HepG2 (cell line): ENCODE measurements around the gene GJB2. TPM values are rescaled to one million over a fixed set of nuclear protein-coding genes. Genes with fewer than 3 reads are reported as not detected.

Experiments
- ATAC-seq: fragments of 200-7000 bp; cut with Tn5 transposase; 3 replicates; pipeline ENCODE4 v1.9.1; 2020; ENCODE audit warnings: mild to moderate bottlenecking, moderate library complexity
- BruUV-seq: library from RNA; stranded (reverse); fragments of 400-500 nt; replicated peaks from 2 replicates; lab custom pipeline; 2021; lab: Mats Ljungman, UMichigan
- CTCF ChIA-PET: fragments of 300-600 bp; formaldehyde crosslinking; extraction: SDS; loops from one replicate; lab custom pipeline; 2021; ENCODE audit warnings: low total read pairs, inconsistent platforms, low intra/inter-chr PET ratio; lab: Yijun Ruan, JAX
- POLR2A ChIA-PET: fragments of 350-600 bp; sonication (Branson Sonifier 250); formaldehyde crosslinking; loops from one replicate; lab custom pipeline; 2020; ENCODE audit warnings: antibody characterized with exemption, inconsistent platforms; lab: Yijun Ruan, JAX
- DNase-seq: peaks from one replicate; pipeline ENCODE4 v3.0.0-alpha.2; 2015; ENCODE audit warnings: low spot score
- FAIRE-seq: peaks from 3 replicates; lab custom pipeline; 2011; peaks lifted over from hg19 to GRCh38; lab: Jason Lieb, UNC
- H2AFZ ChIP-seq: one replicate; pipeline ENCODE4 v1.6.1; 2011; ENCODE audit warnings: low read length, inconsistent platforms
- H3K27ac ChIP-seq: fragments of 300-600 bp; 3 replicates; pipeline ENCODE4 v1.8.0; 2011; ENCODE audit warnings: mixed run types, mild to moderate bottlenecking, mixed read lengths, low read length, inconsistent platforms; ENCODE audit not compliant: insufficient read depth; ENCODE audit errors: extremely low read length
- H3K27me3 ChIP-seq, 2 experiments: fragments of 200-600 bp in 1 of 2; 2 replicates in 1 of 2; 3 replicates in 1 of 2; pipeline versions ENCODE4 v1.6.0 to v1.8.0; 2011; ENCODE audit warnings: low read length in 2 of 2, mild to moderate bottlenecking in 2 of 2, moderate library complexity in 2 of 2, inconsistent platforms in 1 of 2; ENCODE audit not compliant: insufficient read depth in 2 of 2, control insufficient read depth in 1 of 2
- H3K36me3 ChIP-seq, 2 experiments: fragments of 200-600 bp in 1 of 2; replicated peaks in 1 of 2; 2 replicates in 1 of 2; 3 replicates in 1 of 2; pipeline versions ENCODE4 v1.5.1 to v1.8.0; 2011; ENCODE audit warnings: low read length in 2 of 2, inconsistent platforms in 1 of 2; ENCODE audit not compliant: insufficient read depth in 2 of 2, control insufficient read depth in 1 of 2
- H3K4me1 ChIP-seq: 2 replicates; pipeline ENCODE4 v1.5.1; 2012; ENCODE audit warnings: low read length, inconsistent platforms; ENCODE audit not compliant: insufficient read depth
- H3K4me2 ChIP-seq: 2 replicates; pipeline ENCODE4 v1.6.0; 2011; ENCODE audit warnings: low read depth, low read length, inconsistent platforms
- H3K4me3 ChIP-seq, 3 experiments: fragments of 200-600 bp in 1 of 3; sonication (generic), shearing (Covaris generic) in 1 of 3; replicated peaks in 1 of 3; 2 replicates each; pipeline ENCODE4 v1.5.1; 2011 to 2016; ENCODE audit warnings: low read length in 3 of 3, inconsistent platforms in 2 of 3, low read depth in 2 of 3, mild to moderate bottlenecking in 2 of 3, control low read depth in 1 of 3, mixed read lengths in 1 of 3; ENCODE audit not compliant: insufficient read depth in 1 of 3
- H3K79me2 ChIP-seq: one replicate; pipeline ENCODE4 v1.6.1; 2011; ENCODE audit warnings: low read length, inconsistent platforms; ENCODE audit not compliant: insufficient read depth
- H3K9ac ChIP-seq: 2 replicates; pipeline ENCODE4 v1.6.0; 2011; ENCODE audit warnings: mild to moderate bottlenecking, low read depth, low read length, inconsistent platforms; ENCODE audit not compliant: insufficient read depth
- H3K9me3 ChIP-seq: 2 replicates; pipeline ENCODE4 v1.5.1; 2012; ENCODE audit warnings: mild to moderate bottlenecking, low read length
- H4K20me1 ChIP-seq: 2 replicates; pipeline ENCODE4 v1.6.0; 2011; ENCODE audit warnings: inconsistent platforms, mild to moderate bottlenecking, low read length, moderate library complexity; ENCODE audit not compliant: insufficient read depth
- GTF2F1 ChIP-seq: fragments of 150-350 bp; IDR thresholded peaks from 2 replicates; pipeline ENCODE4 v1.6.1; 2014; ENCODE audit warnings: low read length
- HNRNPL ChIP-seq: fragments of 200-400 bp; formaldehyde crosslinking; IDR thresholded peaks from 2 replicates; pipeline ENCODE4 v1.6.1; 2017; ENCODE audit warnings: mild to moderate bottlenecking, low read depth, low read length
- MED13 ChIP-seq: sonication (generic); formaldehyde crosslinking; IDR thresholded peaks from 2 replicates; pipeline ENCODE4 v1.5.0; 2020; ENCODE audit warnings: missing genetic modification reagents
- MLLT10 ChIP-seq: sonication (generic); formaldehyde crosslinking; IDR thresholded peaks from 2 replicates; pipeline ENCODE4 v1.4.0; 2020; ENCODE audit warnings: missing genetic modification reagents
- NFYB ChIP-seq: sonication (generic); formaldehyde crosslinking; IDR thresholded peaks from 2 replicates; pipeline ENCODE4 v1.4.0; 2020; ENCODE audit warnings: missing genetic modification reagents
- U2AF1 ChIP-seq: fragments of 200-400 bp; formaldehyde crosslinking; optimal IDR thresholded peaks from 2 replicates; pipeline ENCODE3; 2017; ENCODE audit warnings: mild to moderate bottlenecking, low read depth, low read length
- ZFP36L2 ChIP-seq: sonication (generic); formaldehyde crosslinking; IDR thresholded peaks from 2 replicates; pipeline ENCODE4 v1.4.0; 2020; ENCODE audit warnings: missing genetic modification reagents
- ZNF205 ChIP-seq: IDR thresholded peaks from 2 replicates; pipeline ENCODE4 v1.6.1; 2018; ENCODE audit warnings: missing biosample characterization, missing genetic modification reagents
- ZNF224 ChIP-seq: sonication (generic); formaldehyde crosslinking; IDR thresholded peaks from 2 replicates; pipeline ENCODE4 v1.5.0; 2020; ENCODE audit warnings: mild to moderate bottlenecking, missing genetic modification reagents
- ZNF652 ChIP-seq: IDR thresholded peaks from 2 replicates; pipeline ENCODE4 v1.6.1; 2016; ENCODE audit warnings: low read depth, borderline replicate concordance
- ZNF720 ChIP-seq: sonication (generic); formaldehyde crosslinking; IDR thresholded peaks from 2 replicates; pipeline ENCODE4 v1.4.0; 2020; ENCODE audit warnings: missing genetic modification reagents
- ZNF790 ChIP-seq: sonication (generic); formaldehyde crosslinking; IDR thresholded peaks from 2 replicates; pipeline ENCODE4 v1.8.0; 2022; ENCODE audit warnings: missing genetic modification reagents, mild to moderate bottlenecking, borderline replicate concordance
- WGBS: methylation state at CpG from one replicate; pipeline ENCODE4 v1.1.6; 2017; ENCODE audit warnings: low lambda C conversion rate; 5-methylcytosine and 5-hydroxymethylcytosine counted together
- in situ Hi-C: cut with HindIII; loops from 2 replicates; pipeline ENCODE4 v1.10.0; 2017; ENCODE audit warnings: low pct_unique_long_range_greater_than_20kb; ENCODE audit not compliant: extremely low pct_ligation_motif_present
- intact Hi-C: fragments of 100-400 bp; cut with micrococcal nuclease; formaldehyde crosslinking; loops from one replicate; pipeline ENCODE4 v1.10.0; 2022; ENCODE audit not compliant: unreplicated experiment
- polyA plus RNA-seq, 8 experiments: library from polyadenylated mRNA; depleted of rRNA in 3 of 8; stranded (reverse) in 7 of 8; unstranded in 1 of 8; fragments of >200 nt; fragmentation: Illumina TruSeq in 4 of 8; extraction: Trizol in 4 of 8; gene quantifications; 2 replicates each; pipeline versions ENCODE4 v1.2.1 to v1.2.3, GENCODE V29; 2011 to 2016; ENCODE audit warnings: low read depth in 4 of 8, missing spikeins in 1 of 8, mixed read lengths in 1 of 8; ENCODE audit not compliant: insufficient read depth in 1 of 8
- total RNA-seq, 5 experiments: library from RNA; depleted of rRNA; stranded (reverse); fragments of >200 nt; fragmentation: Illumina TruSeq; extraction: Trizol; gene quantifications; 2 replicates each; pipeline ENCODE4 v1.2.3, GENCODE V29; 2016; ENCODE audit warnings: low read depth in 1 of 5
- TF ChIP-seq, protein P1 (sequence below): sonication (generic); formaldehyde crosslinking; IDR thresholded peaks from 2 replicates; pipeline ENCODE4 v1.5.1; 2020; ENCODE audit warnings: mild to moderate bottlenecking, missing genetic modification reagents
- TF ChIP-seq, protein P2 (sequence below): sonication (generic); formaldehyde crosslinking; IDR thresholded peaks from 2 replicates; pipeline ENCODE4 v1.4.0; 2020; ENCODE audit warnings: missing genetic modification reagents
- TF ChIP-seq, protein P3 (sequence below): sonication (generic); formaldehyde crosslinking; IDR thresholded peaks from 2 replicates; pipeline ENCODE4 v1.5.0; 2020; ENCODE audit warnings: missing genetic modification reagents

The GJB2 gene
- total and polyA plus RNA-seq, 2 of the 13 experiments (the other 11 are each of a cell fraction or from before 2014, with no cell fraction given), result 0.15 to 0.18 TPM

DNA sequence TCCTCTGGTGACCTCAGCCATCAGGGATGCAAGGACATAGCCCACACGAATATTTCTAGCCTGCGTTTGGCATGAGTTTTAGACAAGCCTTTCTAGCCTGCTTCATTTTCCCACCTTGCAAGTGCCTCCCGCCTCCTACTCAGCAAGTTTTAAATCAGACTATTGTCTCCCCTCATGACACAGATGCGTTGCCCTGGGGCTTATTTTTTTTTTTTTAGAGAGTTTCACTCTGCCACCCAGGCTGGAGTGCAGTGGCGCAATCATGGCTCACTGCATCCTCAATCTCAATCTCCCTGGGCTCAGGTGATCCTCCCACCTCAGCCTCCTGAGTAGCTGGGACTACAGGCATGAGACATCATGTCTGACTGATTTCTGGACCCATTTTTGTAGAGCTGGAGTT, 14.6 kb downstream of the GJB2 start:
- Histone ChIP-seq H3K9ac (no peak overlapping the region), H3K4me2 (no peak overlapping the region), H3K27ac (no peak overlapping the region), H3K4me1 (peaks cover 17% of the 10 kb centered on the region), H3K27me3 (peaks cover 0 to 29% of the 10 kb centered on the region in 2 experiments; a peak in 4 of 5 replicates), H4K20me1 (no peaks in the 10 kb centered on the region), H3K4me3 (no peak overlapping the region), H3K9me3 (no peaks in the 10 kb centered on the region), H3K36me3 (no peaks in the 10 kb centered on the region), H2AFZ (no peak overlapping the region), H3K79me2 (no peaks in the 10 kb centered on the region)
- no peak for ATAC-seq
- no peak for FAIRE-seq
- 14% methylated on average over 5 of the region's 5 CpGs for WGBS
- no peak for DNase-seq
- POLR2A ChIA-PET, result no interaction called here
- in situ Hi-C loops, result no loop called here
- intact Hi-C loops, result no loop called here
- no peak for TF ChIP-seq ZNF205 (CRISPR knock-in tag)
- TF ChIP-seq U2AF1, result no peak
- TF ChIP-seq ZNF790 (CRISPR knock-in tag), result no peak
- no peak for TF ChIP-seq ZNF652 (CRISPR knock-in tag)
- no peak for TF ChIP-seq NFYB (CRISPR knock-in tag)
- TF ChIP-seq ZNF224 (CRISPR knock-in tag), result no peak
- no peak for TF ChIP-seq MED13 (CRISPR knock-in tag)
- TF ChIP-seq ZNF720 (CRISPR knock-in tag), result no peak
- TF ChIP-seq, protein P1, sequence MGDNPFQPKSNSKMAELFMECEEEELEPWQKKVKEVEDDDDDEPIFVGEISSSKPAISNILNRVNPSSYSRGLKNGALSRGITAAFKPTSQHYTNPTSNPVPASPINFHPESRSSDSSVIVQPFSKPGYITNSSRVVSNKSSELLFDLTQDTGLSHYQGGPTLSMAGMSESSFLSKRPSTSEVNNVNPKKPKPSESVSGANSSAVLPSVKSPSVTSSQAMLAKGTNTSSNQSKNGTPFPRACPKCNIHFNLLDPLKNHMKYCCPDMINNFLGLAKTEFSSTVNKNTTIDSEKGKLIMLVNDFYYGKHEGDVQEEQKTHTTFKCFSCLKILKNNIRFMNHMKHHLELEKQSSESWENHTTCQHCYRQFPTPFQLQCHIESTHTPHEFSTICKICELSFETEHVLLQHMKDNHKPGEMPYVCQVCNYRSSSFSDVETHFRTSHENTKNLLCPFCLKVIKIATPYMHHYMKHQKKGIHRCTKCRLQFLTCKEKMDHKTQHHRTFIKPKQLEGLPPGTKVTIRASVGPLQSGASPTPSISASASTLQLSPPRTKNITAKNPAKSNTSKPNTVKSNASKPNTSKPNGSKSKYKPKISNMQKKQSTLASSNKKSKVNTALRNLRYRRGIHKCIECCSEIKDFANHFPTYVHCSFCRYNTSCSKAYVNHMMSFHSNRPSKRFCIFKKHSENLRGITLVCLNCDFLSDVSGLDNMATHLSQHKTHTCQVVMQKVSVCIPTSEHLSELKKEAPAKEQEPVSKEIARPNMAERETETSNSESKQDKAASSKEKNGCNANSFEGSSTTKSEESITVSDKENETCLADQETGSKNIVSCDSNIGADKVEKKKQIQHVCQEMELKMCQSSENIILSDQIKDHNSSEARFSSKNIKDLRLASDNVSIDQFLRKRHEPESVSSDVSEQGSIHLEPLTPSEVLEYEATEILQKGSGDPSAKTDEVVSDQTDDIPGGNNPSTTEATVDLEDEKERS (CRISPR knock-in tag), result no peak
- no peak for TF ChIP-seq ZFP36L2 (CRISPR knock-in tag)
- TF ChIP-seq, protein P2, sequence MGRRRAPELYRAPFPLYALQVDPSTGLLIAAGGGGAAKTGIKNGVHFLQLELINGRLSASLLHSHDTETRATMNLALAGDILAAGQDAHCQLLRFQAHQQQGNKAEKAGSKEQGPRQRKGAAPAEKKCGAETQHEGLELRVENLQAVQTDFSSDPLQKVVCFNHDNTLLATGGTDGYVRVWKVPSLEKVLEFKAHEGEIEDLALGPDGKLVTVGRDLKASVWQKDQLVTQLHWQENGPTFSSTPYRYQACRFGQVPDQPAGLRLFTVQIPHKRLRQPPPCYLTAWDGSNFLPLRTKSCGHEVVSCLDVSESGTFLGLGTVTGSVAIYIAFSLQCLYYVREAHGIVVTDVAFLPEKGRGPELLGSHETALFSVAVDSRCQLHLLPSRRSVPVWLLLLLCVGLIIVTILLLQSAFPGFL, result no peak
- no peak for TF ChIP-seq GTF2F1
- TF ChIP-seq MLLT10 (CRISPR knock-in tag), result no peak
- no peak for TF ChIP-seq HNRNPL
- TF ChIP-seq, protein P3, sequence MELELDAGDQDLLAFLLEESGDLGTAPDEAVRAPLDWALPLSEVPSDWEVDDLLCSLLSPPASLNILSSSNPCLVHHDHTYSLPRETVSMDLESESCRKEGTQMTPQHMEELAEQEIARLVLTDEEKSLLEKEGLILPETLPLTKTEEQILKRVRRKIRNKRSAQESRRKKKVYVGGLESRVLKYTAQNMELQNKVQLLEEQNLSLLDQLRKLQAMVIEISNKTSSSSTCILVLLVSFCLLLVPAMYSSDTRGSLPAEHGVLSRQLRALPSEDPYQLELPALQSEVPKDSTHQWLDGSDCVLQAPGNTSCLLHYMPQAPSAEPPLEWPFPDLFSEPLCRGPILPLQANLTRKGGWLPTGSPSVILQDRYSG, result no peak
- CTCF ChIA-PET, result no interaction called here
- BruUV-seq, result no TSS peak
